T-helper 1 cell (primary cell): ENCODE results near the gene KRTCAP2.
"Not testable (repeated sequence)": the region's sequence is repeated elsewhere in the genome, so short reads cannot be mapped to it uniquely, and the experiment has no call there.

ENCODE experiments used
- DNase-seq, 5 donors: peaks; one replicate each; pipeline ENCODE4 v3.0.0-alpha.2; 2012 to 2020

KRTCAP2 gene

GRCh38 chr1:155167166-155168104, 5.7 kb downstream of the KRTCAP2 start:
- DNase-seq = peak; percentile 65 to 85 (median 80)

GRCh38 chr1:155166471-155167165, 6.5 kb downstream of the KRTCAP2 start:
- DNase-seq = no peak

- DNase-seq = no peak
Measured at GRCh38 chr1:155166051-155166470, 7.0 kb downstream of the KRTCAP2 start.

- not testable (repeated sequence) for DNase-seq
Measured at GRCh38 chr1:155164625-155165024, 8.5 kb downstream of the KRTCAP2 start.

- DNase-seq = not testable (repeated sequence)
Measured at GRCh38 chr1:155163785-155164184, 9.3 kb downstream of the KRTCAP2 start.

GRCh38 chr1:155162631-155163030, 10.5 kb downstream of the KRTCAP2 start:
- DNase-seq = not testable (repeated sequence)

- no peak for DNase-seq
Measured at GRCh38 chr1:155160128-155160527, 13.0 kb downstream of the KRTCAP2 start.

- DNase-seq = no peak
Measured at GRCh38 chr1:155158991-155159390, 14.1 kb downstream of the KRTCAP2 start.

- not testable (repeated sequence) for DNase-seq
Measured at GRCh38 chr1:155155996-155156643, 17.0 kb downstream of the KRTCAP2 start.

- DNase-seq = no peak
Measured at GRCh38 chr1:155145491-155145890, 27.6 kb downstream of the KRTCAP2 start.

GRCh38 chr1:155141749-155142148, 31.4 kb downstream of the KRTCAP2 start:
- no peak for DNase-seq

- DNase-seq = no peak
Measured at GRCh38 chr1:155140630-155140953, 32.5 kb downstream of the KRTCAP2 start.

- DNase-seq = peak; percentile 70 to 86 (median 80)
Measured at GRCh38 chr1:155139895-155140629, 33.0 kb downstream of the KRTCAP2 start, which contains the start of gene DPM3. Gene DPM3, minus strand, starts transcription at chr1:155140531. Its CDS starts 291 bp downstream, at chr1:155140240.

GRCh38 chr1:155137154-155137949, 35.8 kb downstream of the KRTCAP2 start:
- no peak for DNase-seq

GRCh38 chr1:155136748-155137147, 36.4 kb downstream of the KRTCAP2 start:
- peak in 1 of 5 donors; percentile 82 for DNase-seq

- DNase-seq = peak; percentile 87 to 94 (median 92)
Measured at GRCh38 chr1:155135415-155136028, 37.6 kb downstream of the KRTCAP2 start, which contains the start of gene SLC50A1. Gene SLC50A1, plus strand, starts transcription at chr1:155135852. Its CDS starts 60 bp downstream, at chr1:155135912.

- DNase-seq = peak in 2 of 5 donors; percentile 26 to 34
Measured at GRCh38 chr1:155134880-155135414, 38.2 kb downstream of the KRTCAP2 start.

GRCh38 chr1:155134322-155134721, 38.8 kb downstream of the KRTCAP2 start:
- no peak for DNase-seq

GRCh38 chr1:155133799-155134281, 39.3 kb downstream of the KRTCAP2 start:
- DNase-seq = no peak

GRCh38 chr1:155131856-155132255, 41.2 kb downstream of the KRTCAP2 start:
- DNase-seq = no peak
